ENCODE data around the gene LAMTOR2. TPM values are rescaled to one million over a fixed set of nuclear protein-coding genes. Genes with fewer than 3 reads are reported as not detected.

The LAMTOR2 gene
- total and polyA plus RNA-seq, 9 of the 15 experiments (the other 6 are each of a cell fraction or from before 2014, with no cell fraction given) = 39.0 to 161 (median 74.6) TPM

DNA sequence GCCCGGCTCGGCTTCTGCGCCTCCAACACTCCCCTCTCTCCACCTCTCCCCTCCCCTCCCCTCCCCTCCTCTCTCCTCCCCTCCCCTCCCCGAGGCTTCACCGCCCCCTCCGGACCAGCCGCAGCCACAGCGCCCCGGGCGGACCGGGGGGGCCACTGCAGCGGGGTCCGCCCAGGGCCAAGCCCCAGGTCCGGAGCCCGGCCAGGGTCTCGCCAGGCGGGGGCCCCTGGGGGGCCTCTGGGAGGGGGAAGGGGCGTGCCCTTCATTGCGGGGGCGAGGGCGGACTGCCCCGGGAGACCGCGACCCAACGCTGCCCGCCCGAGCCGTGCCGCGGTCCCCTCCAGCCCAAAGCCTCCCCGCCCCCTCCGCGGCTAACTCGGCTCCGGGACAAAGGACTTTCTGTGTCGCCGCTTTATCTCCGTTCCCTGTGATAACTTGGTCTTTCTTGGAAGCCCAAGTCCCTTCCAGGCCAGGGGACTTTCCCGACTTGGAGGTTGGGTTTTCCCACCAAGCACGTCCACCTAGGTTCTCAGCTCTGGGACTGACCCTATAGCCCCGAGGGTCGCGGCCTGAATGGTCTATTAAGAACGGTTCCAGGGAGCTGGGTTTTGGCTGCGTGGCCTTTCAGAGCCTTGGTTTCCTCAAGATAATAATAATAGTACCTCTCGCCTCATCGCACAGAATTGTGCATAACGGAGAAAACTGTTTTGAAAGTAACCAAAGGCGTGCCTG is 648 bp upstream of the LAMTOR2 start, which contains the start of gene UBQLN4 (continued):
- TF ChIP-seq, protein P1, sequence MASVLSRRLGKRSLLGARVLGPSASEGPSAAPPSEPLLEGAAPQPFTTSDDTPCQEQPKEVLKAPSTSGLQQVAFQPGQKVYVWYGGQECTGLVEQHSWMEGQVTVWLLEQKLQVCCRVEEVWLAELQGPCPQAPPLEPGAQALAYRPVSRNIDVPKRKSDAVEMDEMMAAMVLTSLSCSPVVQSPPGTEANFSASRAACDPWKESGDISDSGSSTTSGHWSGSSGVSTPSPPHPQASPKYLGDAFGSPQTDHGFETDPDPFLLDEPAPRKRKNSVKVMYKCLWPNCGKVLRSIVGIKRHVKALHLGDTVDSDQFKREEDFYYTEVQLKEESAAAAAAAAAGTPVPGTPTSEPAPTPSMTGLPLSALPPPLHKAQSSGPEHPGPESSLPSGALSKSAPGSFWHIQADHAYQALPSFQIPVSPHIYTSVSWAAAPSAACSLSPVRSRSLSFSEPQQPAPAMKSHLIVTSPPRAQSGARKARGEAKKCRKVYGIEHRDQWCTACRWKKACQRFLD (CRISPR knock-in tag; IDR thresholded peaks at IDR 0.05) = no peak
- TF ChIP-seq JUND (IDR thresholded peaks at IDR 0.05; ENCODE audit: borderline replicate concordance, low read depth, low read length) (no peak), JUND (tag; IDR thresholded peaks at IDR 0.05; ENCODE audit: borderline replicate concordance, low read depth, low read length) (no peak), ZNF707 (CRISPR knock-in tag; conservative IDR thresholded peaks at IDR 0.05) (no peak), RBBP5 (IDR thresholded peaks at IDR 0.05; ENCODE audit: borderline replicate concordance, insufficient read depth, low read length, poor library complexity, severe bottlenecking) (no peak), TAL1 (IDR thresholded peaks at IDR 0.05) (no peak), NUFIP1 (IDR thresholded peaks at IDR 0.05; ENCODE audit: partially characterized antibody) (no peak), TFAM (CRISPR knock-in tag; conservative IDR thresholded peaks at IDR 0.05) (no peak), PHB (CRISPR knock-in tag; IDR thresholded peaks at IDR 0.05) (no peak), CHD1 (IDR thresholded peaks at IDR 0.05; ENCODE audit: low read length) (no peak), HNRNPLL (IDR thresholded peaks at IDR 0.05; ENCODE audit: low read depth, low read length, poor library complexity, severe bottlenecking) (no peak)
- TF ChIP-seq, protein P2, sequence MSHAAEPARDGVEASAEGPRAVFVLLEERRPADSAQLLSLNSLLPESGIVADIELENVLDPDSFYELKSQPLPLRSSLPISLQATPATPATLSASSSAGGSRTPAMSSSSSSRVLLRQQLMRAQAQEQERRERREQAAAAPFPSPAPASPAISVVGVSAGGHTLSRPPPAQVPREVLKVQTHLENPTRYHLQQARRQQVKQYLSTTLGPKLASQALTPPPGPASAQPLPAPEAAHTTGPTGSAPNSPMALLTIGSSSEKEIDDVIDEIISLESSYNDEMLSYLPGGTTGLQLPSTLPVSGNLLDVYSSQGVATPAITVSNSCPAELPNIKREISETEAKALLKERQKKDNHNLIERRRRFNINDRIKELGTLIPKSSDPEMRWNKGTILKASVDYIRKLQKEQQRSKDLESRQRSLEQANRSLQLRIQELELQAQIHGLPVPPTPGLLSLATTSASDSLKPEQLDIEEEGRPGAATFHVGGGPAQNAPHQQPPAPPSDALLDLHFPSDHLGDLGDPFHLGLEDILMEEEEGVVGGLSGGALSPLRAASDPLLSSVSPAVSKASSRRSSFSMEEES (CRISPR knock-in tag; IDR thresholded peaks at IDR 0.05) = no peak
- TF ChIP-seq, protein P3, sequence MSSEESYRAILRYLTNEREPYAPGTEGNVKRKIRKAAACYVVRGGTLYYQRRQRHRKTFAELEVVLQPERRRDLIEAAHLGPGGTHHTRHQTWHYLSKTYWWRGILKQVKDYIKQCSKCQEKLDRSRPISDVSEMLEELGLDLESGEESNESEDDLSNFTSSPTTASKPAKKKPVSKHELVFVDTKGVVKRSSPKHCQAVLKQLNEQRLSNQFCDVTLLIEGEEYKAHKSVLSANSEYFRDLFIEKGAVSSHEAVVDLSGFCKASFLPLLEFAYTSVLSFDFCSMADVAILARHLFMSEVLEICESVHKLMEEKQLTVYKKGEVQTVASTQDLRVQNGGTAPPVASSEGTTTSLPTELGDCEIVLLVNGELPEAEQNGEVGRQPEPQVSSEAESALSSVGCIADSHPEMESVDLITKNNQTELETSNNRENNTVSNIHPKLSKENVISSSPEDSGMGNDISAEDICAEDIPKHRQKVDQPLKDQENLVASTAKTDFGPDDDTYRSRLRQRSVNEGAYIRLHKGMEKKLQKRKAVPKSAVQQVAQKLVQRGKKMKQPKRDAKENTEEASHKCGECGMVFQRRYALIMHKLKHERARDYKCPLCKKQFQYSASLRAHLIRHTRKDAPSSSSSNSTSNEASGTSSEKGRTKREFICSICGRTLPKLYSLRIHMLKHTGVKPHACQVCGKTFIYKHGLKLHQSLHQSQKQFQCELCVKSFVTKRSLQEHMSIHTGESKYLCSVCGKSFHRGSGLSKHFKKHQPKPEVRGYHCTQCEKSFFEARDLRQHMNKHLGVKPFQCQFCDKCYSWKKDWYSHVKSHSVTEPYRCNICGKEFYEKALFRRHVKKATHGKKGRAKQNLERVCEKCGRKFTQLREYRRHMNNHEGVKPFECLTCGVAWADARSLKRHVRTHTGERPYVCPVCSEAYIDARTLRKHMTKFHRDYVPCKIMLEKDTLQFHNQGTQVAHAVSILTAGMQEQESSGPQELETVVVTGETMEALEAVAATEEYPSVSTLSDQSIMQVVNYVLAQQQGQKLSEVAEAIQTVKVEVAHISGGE (CRISPR knock-in tag; IDR thresholded peaks at IDR 0.05) = no peak
- TF ChIP-seq, protein P4, sequence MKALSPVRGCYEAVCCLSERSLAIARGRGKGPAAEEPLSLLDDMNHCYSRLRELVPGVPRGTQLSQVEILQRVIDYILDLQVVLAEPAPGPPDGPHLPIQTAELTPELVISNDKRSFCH (CRISPR knock-in tag; IDR thresholded peaks at IDR 0.05) = no peak
- TF ChIP-seq, protein P4 (tag; IDR thresholded peaks at IDR 0.05) = no peak
- TF ChIP-seq, protein P5, sequence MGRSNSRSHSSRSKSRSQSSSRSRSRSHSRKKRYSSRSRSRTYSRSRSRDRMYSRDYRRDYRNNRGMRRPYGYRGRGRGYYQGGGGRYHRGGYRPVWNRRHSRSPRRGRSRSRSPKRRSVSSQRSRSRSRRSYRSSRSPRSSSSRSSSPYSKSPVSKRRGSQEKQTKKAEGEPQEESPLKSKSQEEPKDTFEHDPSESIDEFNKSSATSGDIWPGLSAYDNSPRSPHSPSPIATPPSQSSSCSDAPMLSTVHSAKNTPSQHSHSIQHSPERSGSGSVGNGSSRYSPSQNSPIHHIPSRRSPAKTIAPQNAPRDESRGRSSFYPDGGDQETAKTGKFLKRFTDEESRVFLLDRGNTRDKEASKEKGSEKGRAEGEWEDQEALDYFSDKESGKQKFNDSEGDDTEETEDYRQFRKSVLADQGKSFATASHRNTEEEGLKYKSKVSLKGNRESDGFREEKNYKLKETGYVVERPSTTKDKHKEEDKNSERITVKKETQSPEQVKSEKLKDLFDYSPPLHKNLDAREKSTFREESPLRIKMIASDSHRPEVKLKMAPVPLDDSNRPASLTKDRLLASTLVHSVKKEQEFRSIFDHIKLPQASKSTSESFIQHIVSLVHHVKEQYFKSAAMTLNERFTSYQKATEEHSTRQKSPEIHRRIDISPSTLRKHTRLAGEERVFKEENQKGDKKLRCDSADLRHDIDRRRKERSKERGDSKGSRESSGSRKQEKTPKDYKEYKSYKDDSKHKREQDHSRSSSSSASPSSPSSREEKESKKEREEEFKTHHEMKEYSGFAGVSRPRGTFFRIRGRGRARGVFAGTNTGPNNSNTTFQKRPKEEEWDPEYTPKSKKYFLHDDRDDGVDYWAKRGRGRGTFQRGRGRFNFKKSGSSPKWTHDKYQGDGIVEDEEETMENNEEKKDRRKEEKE (IDR thresholded peaks at IDR 0.05; ENCODE audit: borderline replicate concordance in 1 of 2, control insufficient read depth in 1 of 2, low read depth in 2 of 2, low read length in 1 of 2) = no peak
